Left lung (tissue), 10 donors: Measurements from ENCODE around the gene SH3PXD2B. TPM values are rescaled to one million over a fixed set of nuclear protein-coding genes. Genes with fewer than 3 reads are reported as not detected.
"Not testable (repeated sequence)": the region's sequence is repeated elsewhere in the genome, so short reads cannot be mapped to it uniquely, and the experiment has no call there.

Experiments used
- ATAC-seq: fragments of 200-7000 bp; cut with Tn5 transposase; one replicate; pipeline ENCODE4 v1.9.1; 2020; ENCODE audit warnings: moderate library complexity
- DNase-seq, 4 donors: peaks; one replicate each; pipeline ENCODE4 v3.0.0-alpha.2; 2013 to 2020
- H3K27ac ChIP-seq, 2 donors: fragments of 200-600 bp; sonication (generic) in 1 of 2; one replicate each; pipeline versions ENCODE4 v1.5.0 to v1.8.0; 2020 to 2021
- H3K27me3 ChIP-seq, 2 donors: fragments of 200-600 bp; sonication (generic) in 1 of 2; one replicate each; pipeline versions ENCODE4 v1.5.0 to v1.8.0; 2020 to 2021
- H3K36me3 ChIP-seq, 2 donors: fragments of 200-600 bp; sonication (generic) in 1 of 2; one replicate each; pipeline versions ENCODE4 v1.5.0 to v1.8.0; 2020 to 2021
- H3K4me1 ChIP-seq, 2 donors: fragments of 200-600 bp; one replicate each; pipeline ENCODE4 v1.8.0; 2021
- H3K4me3 ChIP-seq, 2 donors: fragments of 200-600 bp; sonication (generic) in 1 of 2; one replicate each; pipeline versions ENCODE4 v1.5.0 to v1.8.0; 2020 to 2021; ENCODE audit warnings: mild to moderate bottlenecking in 1 of 2
- H3K9me3 ChIP-seq, 2 donors: fragments of 200-600 bp; sonication (generic) in 1 of 2; one replicate each; pipeline versions ENCODE4 v1.5.0 to v1.8.0; 2020 to 2021
- CTCF ChIP-seq, 2 donors: fragments of 200-600 bp; sonication (generic) in 1 of 2; IDR thresholded peaks; one replicate each; pipeline versions ENCODE4 v1.5.0 to v1.8.0; 2021; ENCODE audit warnings: antibody characterized with exemption in 2 of 2
- intact Hi-C, 2 donors: fragments of 100-400 bp; cut with DNase I; formaldehyde crosslinking; loops; one replicate each; pipeline versions ENCODE4 v1.11.2 to v1.14.2; 2022
- polyA plus RNA-seq, 6 donors: library from polyadenylated mRNA; unstranded; fragments of 120-200 nt; gene quantifications; one replicate each; pipeline ENCODE4 v1.2.1, GENCODE V29; 2013; ENCODE audit not compliant: insufficient read length in 6 of 6
- total RNA-seq, 2 donors: library from RNA; stranded (reverse); fragmentation: NEBNext Ultra II Directional; extraction: Animal tissue kit (Norgen Biotek cat#: 25700); gene quantifications; one replicate each; pipeline ENCODE4 v1.2.1, GENCODE V29; 2021
- donor health status: DM: no; HTN: yes; CAD: no.
- donor health status: DM: no; HTN: no; CAD: no.

Gene SH3PXD2B
- total and polyA plus RNA-seq, 8 donors, result 35.4 to 57.5 (median 43.8) TPM

GRCh38 chr5:172402531-172403188, 51.7 kb downstream of the SH3PXD2B start:
- H3K9me3 ChIP-seq, result peaks cover 0 to 3% of the 10 kb centered on the region in 2 donors
- peak; percentile 21 for ATAC-seq
- H3K4me3 ChIP-seq, result no peak overlapping the region
- peak overlapping the region; percentile 28 to 92 for H3K27ac ChIP-seq
- H3K4me1 ChIP-seq, result peaks cover 9 to 17% of the 10 kb centered on the region in 2 donors
- no peaks in the 10 kb centered on the region for H3K27me3 ChIP-seq
- intact Hi-C loops, result no loop called here
- peaks cover 0 to 32% of the 10 kb centered on the region in 2 donors for H3K36me3 ChIP-seq
- DNase-seq, result peak in 1 of 4 donors; percentile 64
- no peak for TF ChIP-seq CTCF (IDR thresholded peaks at IDR 0.05)

GRCh38 chr5:172402031-172402430, 52.3 kb downstream of the SH3PXD2B start:
- ATAC-seq, H3K4me3 ChIP-seq, H3K27ac ChIP-seq, intact Hi-C loops, DNase-seq, H3K27me3 ChIP-seq, H3K9me3 ChIP-seq: not testable (repeated sequence)
- peaks cover 0 to 32% of the 10 kb centered on the region in 2 donors for H3K36me3 ChIP-seq
- H3K4me1 ChIP-seq, result peaks cover 9 to 17% of the 10 kb centered on the region in 2 donors

GRCh38 chr5:172399826-172400225, 54.5 kb downstream of the SH3PXD2B start:
- DNase-seq, result no peak
- no peak overlapping the region for H3K4me3 ChIP-seq
- no peak for ATAC-seq
- peaks cover 9 to 17% of the 10 kb centered on the region in 2 donors for H3K4me1 ChIP-seq
- H3K27ac ChIP-seq, result no peak overlapping the region
- intact Hi-C loops, result no loop called here
- no peaks in the 10 kb centered on the region for H3K27me3 ChIP-seq
- peaks cover 0 to 13% of the 10 kb centered on the region in 2 donors for H3K9me3 ChIP-seq
- peaks cover 0 to 21% of the 10 kb centered on the region in 2 donors for H3K36me3 ChIP-seq
- TF ChIP-seq CTCF (IDR thresholded peaks at IDR 0.05), result no peak

- Histone ChIP-seq H3K4me1 (peaks cover 9 to 17% of the 10 kb centered on the region in 2 donors), H3K27ac (no peak overlapping the region), H3K27me3 (no peaks in the 10 kb centered on the region), H3K9me3 (peaks cover 0 to 13% of the 10 kb centered on the region in 2 donors), H3K36me3 (peaks cover 0 to 23% of the 10 kb centered on the region in 2 donors), H3K4me3 (no peak overlapping the region)
- intact Hi-C loops, result no loop called here
- no peak for TF ChIP-seq CTCF (IDR thresholded peaks at IDR 0.05)
- ATAC-seq, result no peak
- no peak for DNase-seq
These were observed 55.0 kb downstream of the SH3PXD2B start for GRCh38 chr5:172399336-172399735.

GRCh38 chr5:172398645-172399044, 55.7 kb downstream of the SH3PXD2B start:
- H3K27ac ChIP-seq, ATAC-seq, H3K4me3 ChIP-seq, H3K4me1 ChIP-seq, intact Hi-C loops, H3K27me3 ChIP-seq, DNase-seq: not testable (repeated sequence)
- Histone ChIP-seq H3K36me3 (peaks cover 0 to 26% of the 10 kb centered on the region in 2 donors), H3K9me3 (peaks cover 0 to 13% of the 10 kb centered on the region in 2 donors)

GRCh38 chr5:172396994-172397393, 57.3 kb downstream of the SH3PXD2B start:
- Histone ChIP-seq H3K36me3 (peaks cover 0 to 30% of the 10 kb centered on the region in 2 donors), H3K9me3 (peaks cover 0 to 13% of the 10 kb centered on the region in 2 donors)
- intact Hi-C loops, H3K4me1 ChIP-seq, H3K27me3 ChIP-seq, DNase-seq, ATAC-seq, H3K4me3 ChIP-seq, H3K27ac ChIP-seq: not testable (repeated sequence)
